Measurements from ENCODE around the gene JSRP1.

- TF ChIP-seq EZH2 (IDR thresholded peaks at IDR 0.05; ENCODE audit: low read length, missing control alignments) (no peak), CTCF (conservative IDR thresholded peaks at IDR 0.05 in 1 of 2, IDR thresholded peaks at IDR 0.05 in 1 of 2; ENCODE audit: low read depth in 1 of 2, low read length in 2 of 2) (no peak)
Measured at GRCh38 chr19:2230807-2231533, 25.2 kb downstream of the JSRP1 start.

Data from fibroblast of lung (primary cell).